K562 (cell line): Measurements from ENCODE around the gene SOAT2. TPM values are rescaled to one million over a fixed set of nuclear protein-coding genes. Genes with fewer than 3 reads are reported as not detected.

Experiments used
- CCAR2 ChIP-seq: fragments of 200-400 bp; formaldehyde crosslinking; IDR thresholded peaks from 2 replicates; pipeline ENCODE4 v1.6.1; 2017; ENCODE audit warnings: mild to moderate bottlenecking, low read depth, low read length
- GABPB2 ChIP-seq: fragments of 250-450 bp; sonication (Bioruptor Pico); conservative IDR thresholded peaks from 2 replicates; pipeline ENCODE4 v1.5.1; 2021; ENCODE audit warnings: mild to moderate bottlenecking
- HLTF ChIP-seq: fragments of 450-650 bp; IDR thresholded peaks from 2 replicates; pipeline ENCODE4 v1.6.1; 2016
- PHF20 ChIP-seq: fragments of 450-650 bp; IDR thresholded peaks from 2 replicates; pipeline ENCODE4 v1.6.1; 2018; ENCODE audit not compliant: partially characterized antibody
- SP2 ChIP-seq: IDR thresholded peaks from 2 replicates; pipeline ENCODE4 v1.6.1; 2011; ENCODE audit warnings: mild to moderate bottlenecking, low read depth, low read length, moderate library complexity; ENCODE audit not compliant: poor library complexity, severe bottlenecking; ENCODE audit errors: extremely low read depth
- polyA plus RNA-seq, 8 experiments: library from polyadenylated mRNA; depleted of rRNA in 4 of 8; stranded (reverse) in 5 of 8; unstranded in 3 of 8; fragments of >200 nt; fragmentation: Nextera tagmentation in 2 of 8; fragmentation: Illumina TruSeq in 1 of 8; extraction: Ambion mirVana in 2 of 8; extraction: Trizol in 1 of 8; gene quantifications; 2 replicates each; pipeline versions ENCODE4 v1.2.1 to v1.2.3, GENCODE V29; 2011 to 2014; ENCODE audit warnings: inconsistent platforms in 1 of 8, missing spikeins in 1 of 8
- total RNA-seq, 7 experiments: library from RNA; depleted of rRNA in 6 of 7; stranded (reverse); fragments of >200 nt in 6 of 7; fragmentation: Illumina TruSeq in 2 of 7; extraction: Trizol in 2 of 7; gene quantifications; 2 replicates each; pipeline versions ENCODE4 v1.2.1 to v1.2.3, GENCODE V29; 2011 to 2021; ENCODE audit warnings: low replicate concordance in 1 of 7
- TF ChIP-seq, protein P1 (sequence below), 2 experiments: fragments of 450-650 bp; formaldehyde crosslinking in 1 of 2; IDR thresholded peaks; 2 replicates each; pipeline versions ENCODE4 v1.4.0 to v1.6.1; 2014 to 2020; ENCODE audit warnings: mild to moderate bottlenecking in 2 of 2, borderline replicate concordance in 1 of 2, low read depth in 1 of 2
- TF ChIP-seq, protein P2 (sequence below): IDR thresholded peaks from 2 replicates; pipeline ENCODE4 v1.6.1; 2014; ENCODE audit warnings: antibody characterized with exemption
- TF ChIP-seq, protein P3 (sequence below): sonication (generic); formaldehyde crosslinking; IDR thresholded peaks from 2 replicates; pipeline ENCODE4 v1.9.0; 2022; ENCODE audit warnings: mild to moderate bottlenecking, missing genetic modification reagents
- TF ChIP-seq, protein P4 (sequence below), 2 experiments: fragments of 450-650 bp in 1 of 2; sonication (generic) in 1 of 2; formaldehyde crosslinking; conservative IDR thresholded peaks; 2 replicates each; pipeline versions ENCODE4 v1.4.0 to v1.8.1; 2020 to 2022; ENCODE audit warnings: mild to moderate bottlenecking in 1 of 2, missing genetic modification reagents in 1 of 2
- TF ChIP-seq, protein P5 (sequence below): fragments of 250-450 bp; sonication (Bioruptor Pico); IDR thresholded peaks from 2 replicates; pipeline ENCODE4 v1.4.0; 2020; ENCODE audit warnings: mild to moderate bottlenecking, moderate library complexity

The SOAT2 gene
- total and polyA plus RNA-seq, 9 of the 15 experiments (the other 6 are each of a cell fraction or from before 2014, with no cell fraction given) = 0.04 TPM; not detected in 8

DNA sequence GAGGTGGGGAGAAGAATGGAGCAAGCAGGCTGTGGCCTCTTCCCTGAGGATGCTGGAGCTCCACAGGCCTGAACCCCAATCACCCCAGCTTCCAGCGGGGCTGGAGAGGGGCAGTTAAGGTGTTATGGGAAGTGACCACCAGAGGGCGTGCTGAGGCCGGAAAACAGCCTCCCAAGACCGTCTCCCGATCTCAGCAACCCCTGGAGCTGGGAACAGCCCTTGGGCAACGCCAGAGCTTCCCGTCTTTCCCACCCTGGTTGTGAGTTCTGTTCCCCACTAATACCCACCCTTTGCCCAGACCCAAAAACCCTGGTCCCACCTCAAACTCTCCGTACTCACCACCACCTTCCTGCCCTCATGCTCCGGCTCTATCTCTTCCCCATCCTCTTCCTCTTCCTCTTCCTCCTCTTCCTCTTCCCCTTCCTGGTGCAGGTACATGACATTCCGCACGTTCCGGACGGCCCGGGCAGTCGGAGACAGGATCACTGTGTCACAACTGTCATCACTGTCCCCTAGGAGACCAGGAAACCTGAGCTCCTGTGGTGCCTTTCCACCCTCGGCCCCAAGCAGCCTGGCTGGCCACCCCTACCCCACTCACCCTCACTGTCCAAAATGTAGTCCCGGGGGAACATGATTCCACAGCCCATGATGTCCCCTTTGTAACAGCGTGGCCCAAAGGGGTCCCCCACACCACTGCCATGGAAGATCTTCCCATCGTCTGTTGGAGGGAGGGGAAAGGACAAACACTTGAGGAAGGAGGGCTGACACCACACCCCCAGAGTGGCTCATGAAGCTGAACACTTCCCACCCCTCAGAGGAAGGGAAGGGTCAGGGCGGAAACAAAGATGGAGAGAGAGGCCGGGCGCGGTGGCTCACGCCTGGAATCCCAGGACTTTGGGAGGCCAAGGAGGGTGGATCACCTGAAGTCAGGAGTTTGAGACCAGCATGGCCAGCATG lies 37.0 kb upstream of the SOAT2 start (continued):
- TF ChIP-seq, protein P1, sequence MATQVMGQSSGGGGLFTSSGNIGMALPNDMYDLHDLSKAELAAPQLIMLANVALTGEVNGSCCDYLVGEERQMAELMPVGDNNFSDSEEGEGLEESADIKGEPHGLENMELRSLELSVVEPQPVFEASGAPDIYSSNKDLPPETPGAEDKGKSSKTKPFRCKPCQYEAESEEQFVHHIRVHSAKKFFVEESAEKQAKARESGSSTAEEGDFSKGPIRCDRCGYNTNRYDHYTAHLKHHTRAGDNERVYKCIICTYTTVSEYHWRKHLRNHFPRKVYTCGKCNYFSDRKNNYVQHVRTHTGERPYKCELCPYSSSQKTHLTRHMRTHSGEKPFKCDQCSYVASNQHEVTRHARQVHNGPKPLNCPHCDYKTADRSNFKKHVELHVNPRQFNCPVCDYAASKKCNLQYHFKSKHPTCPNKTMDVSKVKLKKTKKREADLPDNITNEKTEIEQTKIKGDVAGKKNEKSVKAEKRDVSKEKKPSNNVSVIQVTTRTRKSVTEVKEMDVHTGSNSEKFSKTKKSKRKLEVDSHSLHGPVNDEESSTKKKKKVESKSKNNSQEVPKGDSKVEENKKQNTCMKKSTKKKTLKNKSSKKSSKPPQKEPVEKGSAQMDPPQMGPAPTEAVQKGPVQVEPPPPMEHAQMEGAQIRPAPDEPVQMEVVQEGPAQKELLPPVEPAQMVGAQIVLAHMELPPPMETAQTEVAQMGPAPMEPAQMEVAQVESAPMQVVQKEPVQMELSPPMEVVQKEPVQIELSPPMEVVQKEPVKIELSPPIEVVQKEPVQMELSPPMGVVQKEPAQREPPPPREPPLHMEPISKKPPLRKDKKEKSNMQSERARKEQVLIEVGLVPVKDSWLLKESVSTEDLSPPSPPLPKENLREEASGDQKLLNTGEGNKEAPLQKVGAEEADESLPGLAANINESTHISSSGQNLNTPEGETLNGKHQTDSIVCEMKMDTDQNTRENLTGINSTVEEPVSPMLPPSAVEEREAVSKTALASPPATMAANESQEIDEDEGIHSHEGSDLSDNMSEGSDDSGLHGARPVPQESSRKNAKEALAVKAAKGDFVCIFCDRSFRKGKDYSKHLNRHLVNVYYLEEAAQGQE (IDR thresholded peaks at IDR 0.05; ENCODE audit: borderline replicate concordance) = peak; percentile 90
- TF ChIP-seq, protein P1 (CRISPR knock-in tag; IDR thresholded peaks at IDR 0.05; ENCODE audit: low read depth) = no peak; the same call in 1 of the 2 replicates
- TF ChIP-seq PHF20 = no peak
- 0 out of 2 replicates have a peak, but pooled peaks have one; percentile 37 for TF ChIP-seq HLTF
- TF ChIP-seq, protein P2, sequence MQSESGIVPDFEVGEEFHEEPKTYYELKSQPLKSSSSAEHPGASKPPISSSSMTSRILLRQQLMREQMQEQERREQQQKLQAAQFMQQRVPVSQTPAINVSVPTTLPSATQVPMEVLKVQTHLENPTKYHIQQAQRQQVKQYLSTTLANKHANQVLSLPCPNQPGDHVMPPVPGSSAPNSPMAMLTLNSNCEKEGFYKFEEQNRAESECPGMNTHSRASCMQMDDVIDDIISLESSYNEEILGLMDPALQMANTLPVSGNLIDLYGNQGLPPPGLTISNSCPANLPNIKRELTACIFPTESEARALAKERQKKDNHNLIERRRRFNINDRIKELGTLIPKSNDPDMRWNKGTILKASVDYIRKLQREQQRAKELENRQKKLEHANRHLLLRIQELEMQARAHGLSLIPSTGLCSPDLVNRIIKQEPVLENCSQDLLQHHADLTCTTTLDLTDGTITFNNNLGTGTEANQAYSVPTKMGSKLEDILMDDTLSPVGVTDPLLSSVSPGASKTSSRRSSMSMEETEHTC = no peak
- TF ChIP-seq SP2 = no peak
- TF ChIP-seq, protein P3, sequence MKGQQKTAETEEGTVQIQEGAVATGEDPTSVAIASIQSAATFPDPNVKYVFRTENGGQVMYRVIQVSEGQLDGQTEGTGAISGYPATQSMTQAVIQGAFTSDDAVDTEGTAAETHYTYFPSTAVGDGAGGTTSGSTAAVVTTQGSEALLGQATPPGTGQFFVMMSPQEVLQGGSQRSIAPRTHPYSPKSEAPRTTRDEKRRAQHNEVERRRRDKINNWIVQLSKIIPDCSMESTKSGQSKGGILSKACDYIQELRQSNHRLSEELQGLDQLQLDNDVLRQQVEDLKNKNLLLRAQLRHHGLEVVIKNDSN (CRISPR knock-in tag) = 0 out of 2 replicates have a peak, but pooled peaks have one; percentile 3
- TF ChIP-seq, protein P4, sequence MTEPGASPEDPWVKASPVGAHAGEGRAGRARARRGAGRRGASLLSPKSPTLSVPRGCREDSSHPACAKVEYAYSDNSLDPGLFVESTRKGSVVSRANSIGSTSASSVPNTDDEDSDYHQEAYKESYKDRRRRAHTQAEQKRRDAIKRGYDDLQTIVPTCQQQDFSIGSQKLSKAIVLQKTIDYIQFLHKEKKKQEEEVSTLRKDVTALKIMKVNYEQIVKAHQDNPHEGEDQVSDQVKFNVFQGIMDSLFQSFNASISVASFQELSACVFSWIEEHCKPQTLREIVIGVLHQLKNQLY (CRISPR knock-in tag; conservative IDR thresholded peaks at IDR 0.05) = no peak
- TF ChIP-seq, protein P5, sequence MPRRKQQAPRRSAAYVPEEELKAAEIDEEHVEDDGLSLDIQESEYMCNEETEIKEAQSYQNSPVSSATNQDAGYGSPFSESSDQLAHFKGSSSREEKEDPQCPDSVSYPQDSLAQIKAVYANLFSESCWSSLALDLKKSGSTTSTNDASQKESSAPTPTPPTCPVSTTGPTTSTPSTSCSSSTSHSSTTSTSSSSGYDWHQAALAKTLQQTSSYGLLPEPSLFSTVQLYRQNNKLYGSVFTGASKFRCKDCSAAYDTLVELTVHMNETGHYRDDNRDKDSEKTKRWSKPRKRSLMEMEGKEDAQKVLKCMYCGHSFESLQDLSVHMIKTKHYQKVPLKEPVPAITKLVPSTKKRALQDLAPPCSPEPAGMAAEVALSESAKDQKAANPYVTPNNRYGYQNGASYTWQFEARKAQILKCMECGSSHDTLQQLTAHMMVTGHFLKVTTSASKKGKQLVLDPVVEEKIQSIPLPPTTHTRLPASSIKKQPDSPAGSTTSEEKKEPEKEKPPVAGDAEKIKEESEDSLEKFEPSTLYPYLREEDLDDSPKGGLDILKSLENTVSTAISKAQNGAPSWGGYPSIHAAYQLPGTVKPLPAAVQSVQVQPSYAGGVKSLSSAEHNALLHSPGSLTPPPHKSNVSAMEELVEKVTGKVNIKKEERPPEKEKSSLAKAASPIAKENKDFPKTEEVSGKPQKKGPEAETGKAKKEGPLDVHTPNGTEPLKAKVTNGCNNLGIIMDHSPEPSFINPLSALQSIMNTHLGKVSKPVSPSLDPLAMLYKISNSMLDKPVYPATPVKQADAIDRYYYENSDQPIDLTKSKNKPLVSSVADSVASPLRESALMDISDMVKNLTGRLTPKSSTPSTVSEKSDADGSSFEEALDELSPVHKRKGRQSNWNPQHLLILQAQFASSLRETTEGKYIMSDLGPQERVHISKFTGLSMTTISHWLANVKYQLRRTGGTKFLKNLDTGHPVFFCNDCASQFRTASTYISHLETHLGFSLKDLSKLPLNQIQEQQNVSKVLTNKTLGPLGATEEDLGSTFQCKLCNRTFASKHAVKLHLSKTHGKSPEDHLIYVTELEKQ = no peak
- no peak for TF ChIP-seq GABPB2 (CRISPR knock-in tag)
- TF ChIP-seq CCAR2 = no peak
